NT2/D1 (cell line): ENCODE results near the gene ECSCR.

Experiments used
- SUZ12 ChIP-seq: IDR thresholded peaks from 2 replicates; pipeline ENCODE4 v1.6.1; 2011; ENCODE audit not compliant: insufficient read length, insufficient read depth; ENCODE audit errors: extremely low read depth
- YY1 ChIP-seq: IDR thresholded peaks from 2 replicates; pipeline ENCODE4 v1.6.1; 2011; ENCODE audit not compliant: insufficient read length, insufficient read depth
- ZNF274 ChIP-seq: IDR thresholded peaks from 2 replicates; pipeline ENCODE4 v1.6.1; 2011; ENCODE audit warnings: mild to moderate bottlenecking, low read depth, low read length

DNA sequence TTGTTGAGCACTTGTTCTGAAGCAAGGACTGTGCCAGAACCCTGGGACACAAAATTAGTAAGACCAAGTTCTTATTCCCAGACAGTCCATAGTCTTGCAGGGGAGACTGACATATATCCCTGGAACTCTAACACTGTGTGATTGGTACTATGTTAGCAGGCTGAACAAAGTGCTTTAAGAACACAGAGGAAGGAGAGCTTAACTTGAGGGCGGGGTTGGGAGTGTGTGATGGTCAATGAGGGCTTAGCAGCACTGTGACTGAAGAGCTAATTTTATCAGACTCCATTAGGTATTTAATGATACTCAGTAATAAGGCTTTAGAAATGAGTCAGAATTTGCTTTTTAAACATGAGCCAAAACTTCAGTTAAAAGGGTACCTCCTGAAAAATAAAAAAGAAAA, 43.8 kb downstream of the ECSCR start:
- no peak for TF ChIP-seq YY1
- TF ChIP-seq ZNF274, result no peak
- no peak for TF ChIP-seq SUZ12
